Measurements from ENCODE around the gene GPC3.
"Not testable (repeated sequence)": the region's sequence is repeated elsewhere in the genome, so short reads cannot be mapped to it uniquely, and the experiment has no call there.

GRCh38 chrX:134016309-134016708 lies 30.9 kb upstream of the GPC3 start:
- not testable (repeated sequence) for TF ChIP-seq YY1 (IDR thresholded peaks at IDR 0.05; ENCODE audit: insufficient read depth, insufficient read length); ZNF274 (IDR thresholded peaks at IDR 0.05; ENCODE audit: low read depth, low read length)
